Mucosa of stomach (tissue), 1 donor: ENCODE results near the gene AGBL1.

Experiments used
- H3K27me3 ChIP-seq: one replicate; pipeline ENCODE4 v1.7.0; 2013; ENCODE audit warnings: mild to moderate bottlenecking, low read length; ENCODE audit not compliant: control insufficient read depth, insufficient read depth
- H3K36me3 ChIP-seq: one replicate; pipeline ENCODE4 v1.7.0; 2013; ENCODE audit warnings: low read length; ENCODE audit not compliant: control insufficient read depth, insufficient read depth
- H3K4me1 ChIP-seq: one replicate; pipeline ENCODE4 v1.7.0; 2013; ENCODE audit warnings: mild to moderate bottlenecking, low read length; ENCODE audit not compliant: control insufficient read depth, insufficient read depth
- H3K4me3 ChIP-seq: one replicate; pipeline ENCODE4 v1.7.0; 2013; ENCODE audit warnings: low read length
- H3K9ac ChIP-seq: one replicate; pipeline ENCODE4 v1.7.0; 2013; ENCODE audit warnings: mild to moderate bottlenecking, low read length, moderate library complexity
- H3K9me3 ChIP-seq: one replicate; pipeline ENCODE4 v1.7.0; 2013; ENCODE audit warnings: mild to moderate bottlenecking, low read length, moderate library complexity; ENCODE audit not compliant: control insufficient read depth
- donor health status: Pancreatic carcinoma.

Gene AGBL1

DNA sequence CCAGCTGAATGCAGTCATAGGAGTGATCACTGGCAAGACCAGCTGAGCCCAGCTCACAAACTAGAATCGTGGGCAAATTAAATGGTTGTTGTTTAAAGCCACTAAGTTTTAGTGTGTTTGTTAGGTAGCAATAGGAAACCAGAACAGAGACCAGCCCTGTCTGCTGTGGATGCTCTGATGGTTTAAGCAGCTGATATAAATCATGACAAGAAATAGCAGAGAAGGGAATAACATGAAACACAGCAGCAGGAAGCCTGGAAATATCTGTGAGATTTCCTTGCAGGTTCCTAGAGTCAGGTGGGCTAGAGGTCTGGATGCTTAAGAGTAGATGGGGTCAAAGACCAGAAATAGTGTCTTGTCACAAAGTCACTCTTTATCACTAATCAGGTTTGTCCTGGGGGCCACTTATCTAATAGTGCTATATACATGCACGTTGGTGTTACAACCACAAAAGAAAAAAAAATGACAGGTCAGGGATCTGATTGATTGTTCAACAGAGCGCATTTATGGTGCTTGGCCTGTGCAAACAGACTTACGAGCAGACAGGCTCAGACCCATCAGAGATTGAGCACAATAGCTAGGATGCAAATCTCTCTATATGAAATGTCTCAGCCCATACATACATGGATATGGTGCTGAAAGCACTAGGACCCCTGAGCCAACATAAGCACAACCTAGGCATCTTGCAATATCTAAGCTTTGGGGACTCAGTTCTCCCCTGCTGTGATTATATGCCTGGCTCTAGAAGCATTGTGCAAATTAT is 967.7 kb downstream of the AGBL1 start:
- Histone ChIP-seq H3K27me3 (no peaks in the 10 kb centered on the region), H3K4me3 (no peak overlapping the region)

More for the DNA sequence above, 967.7 kb downstream of the AGBL1 start:
- Histone ChIP-seq H3K9me3 (no peaks in the 10 kb centered on the region), H3K36me3 (no peaks in the 10 kb centered on the region), H3K9ac (no peak overlapping the region), H3K4me1 (no peaks in the 10 kb centered on the region)
